Right lobe of liver (tissue), 6 donors: ENCODE measurements around the gene KIT. TPM values are rescaled to one million over a fixed set of nuclear protein-coding genes. Genes with fewer than 3 reads are reported as not detected.

Experiments
- ATAC-seq, 4 donors: fragments of 200-7000 bp; cut with Tn5 transposase; one replicate each; pipeline ENCODE4 v1.9.1; 2020; ENCODE audit warnings: mild to moderate bottlenecking in 4 of 4, moderate library complexity in 4 of 4
- DNase-seq, 3 donors: peaks; one replicate each; pipeline ENCODE4 v3.0.0-alpha.2; 2020
- H3K27ac ChIP-seq, 3 donors: fragments of 200-600 bp; one replicate each; pipeline ENCODE4 v1.8.0; 2022
- H3K27me3 ChIP-seq, 2 donors: fragments of 200-600 bp; one replicate each; pipeline ENCODE4 v1.8.0; 2022
- H3K36me3 ChIP-seq, 4 donors: fragments of 200-600 bp; sonication (generic) in 1 of 4; one replicate each; pipeline versions ENCODE4 v1.5.1 to v1.8.0; 2017 to 2022; ENCODE audit warnings: control low read depth in 1 of 4
- H3K4me1 ChIP-seq, 4 donors: fragments of 200-600 bp; sonication (generic) in 1 of 4; one replicate each; pipeline versions ENCODE4 v1.5.1 to v1.8.0; 2017 to 2022; ENCODE audit warnings: control low read depth in 1 of 4
- H3K4me3 ChIP-seq, 3 donors: fragments of 200-600 bp; one replicate each; pipeline ENCODE4 v1.8.0; 2022
- H3K9me3 ChIP-seq, 4 donors: fragments of 200-600 bp; sonication (generic) in 1 of 4; one replicate each; pipeline versions ENCODE4 v1.5.1 to v1.8.0; 2017 to 2022; ENCODE audit warnings: control low read depth in 1 of 4
- CTCF ChIP-seq, 4 donors: fragments of 200-600 bp in 3 of 4; fragments of 450-650 bp in 1 of 4; IDR thresholded peaks; one replicate each; pipeline versions ENCODE4 v1.5.1 to v1.8.0; 2016 to 2022; ENCODE audit warnings: antibody characterized with exemption in 4 of 4, mild to moderate bottlenecking in 2 of 4
- POLR2A ChIP-seq: fragments of 450-650 bp; IDR thresholded peaks from one replicate; pipeline ENCODE4 v1.6.1; 2017; ENCODE audit warnings: antibody characterized with exemption, mild to moderate bottlenecking
- WGBS: methylation state at CpG from one replicate; pipeline ENCODE4 v1.1.6; 2018; ENCODE audit warnings: low coverage, low lambda C conversion rate; ENCODE audit not compliant: insufficient coverage; ENCODE audit errors: missing lambda C conversion rate; 5-methylcytosine and 5-hydroxymethylcytosine counted together
- intact Hi-C, 2 donors: fragments of 100-400 bp; cut with DNase I; formaldehyde crosslinking; loops; one replicate each; pipeline versions ENCODE4 v1.11.2 to v1.14.1; 2022
- total RNA-seq, 6 experiments: library from RNA; depleted of rRNA in 2 of 6; stranded (reverse); fragments of >200 nt in 2 of 6; fragmentation: NEBNext Ultra II Directional in 3 of 6; extraction: Animal tissue kit (Norgen Biotek cat#: 25700) in 3 of 6; gene quantifications; one replicate each; pipeline versions ENCODE4 v1.1.0 to v1.2.4, GENCODE V29; 2016 to 2023
- donor health status: DM: no; HTN: yes; CAD: no.
- donor health status: DM: no; HTN: no; CAD: no.
- donor health status: DM: no; HTN: no; CAD: no.
- donor health status: DM: no; HTN: yes; CAD: no.
- donor health status: DM: no; HTN: yes; CAD: no.

KIT gene
- total RNA-seq, 6 experiments from 2014 or later = 0.19 to 1.6 (median 0.77) TPM

- intact Hi-C loops = no loop called here
- peaks cover 0 to 4% (median 0%) of the 10 kb centered on the region in 4 donors for H3K4me1 ChIP-seq
- no peaks in the 10 kb centered on the region for H3K9me3 ChIP-seq
- TF ChIP-seq CTCF (IDR thresholded peaks at IDR 0.05) = no peak
- TF ChIP-seq POLR2A = no peak
- no peaks in the 10 kb centered on the region for H3K36me3 ChIP-seq
- WGBS = 62% methylated on average over 3 of the region's 3 CpGs
- no peaks in the 10 kb centered on the region for H3K27me3 ChIP-seq
- no peak for DNase-seq
- no peak overlapping the region for H3K27ac ChIP-seq
- ATAC-seq = no peak
- H3K4me3 ChIP-seq = no peak overlapping the region
These were observed 72.8 kb downstream of the KIT start for GRCh38 chr4:54730581-54730980.

GRCh38 chr4:54731552-54731951 is 73.8 kb downstream of the KIT start:
- peaks cover 0 to 4% (median 0%) of the 10 kb centered on the region in 4 donors for H3K4me1 ChIP-seq
- intact Hi-C loops = no loop called here
- no peaks in the 10 kb centered on the region for H3K9me3 ChIP-seq
- no peak for TF ChIP-seq POLR2A
- no peak for TF ChIP-seq CTCF (IDR thresholded peaks at IDR 0.05)
- no peaks in the 10 kb centered on the region for H3K27me3 ChIP-seq
- no peak overlapping the region for H3K4me3 ChIP-seq
- 70% methylated on average over 3 of the region's 3 CpGs for WGBS
- H3K27ac ChIP-seq = no peak overlapping the region
- no peaks in the 10 kb centered on the region for H3K36me3 ChIP-seq
- ATAC-seq (peak; percentile 19 to 83 (median 47)), DNase-seq (no peak)

GRCh38 chr4:54731976-54732375 is 74.2 kb downstream of the KIT start:
- Histone ChIP-seq H3K9me3 (no peaks in the 10 kb centered on the region), H3K27ac (no peak overlapping the region), H3K4me1 (peaks cover 0 to 4% (median 0%) of the 10 kb centered on the region in 4 donors), H3K36me3 (no peaks in the 10 kb centered on the region), H3K4me3 (no peak overlapping the region), H3K27me3 (no peaks in the 10 kb centered on the region)
- DNase-seq (no peak), ATAC-seq (no peak)
- WGBS = 93% methylated on average over 1 of the region's 1 CpG
- TF ChIP-seq POLR2A (no peak), CTCF (IDR thresholded peaks at IDR 0.05) (no peak)
- intact Hi-C loops = no loop called here

- H3K4me1 ChIP-seq = no peaks in the 10 kb centered on the region
- no peaks in the 10 kb centered on the region for H3K36me3 ChIP-seq
- no peak for ATAC-seq
- intact Hi-C loops = no loop called here
- H3K27me3 ChIP-seq = no peaks in the 10 kb centered on the region
- DNase-seq = no peak
- WGBS = 67% methylated on average over 1 of the region's 1 CpG
- no peak overlapping the region for H3K27ac ChIP-seq
- no peak for TF ChIP-seq CTCF (IDR thresholded peaks at IDR 0.05)
- no peak for TF ChIP-seq POLR2A
- no peaks in the 10 kb centered on the region for H3K9me3 ChIP-seq
- no peak overlapping the region for H3K4me3 ChIP-seq
These were observed 79.7 kb downstream of the KIT start for GRCh38 chr4:54737421-54737820.

- no peaks in the 10 kb centered on the region for H3K4me1 ChIP-seq
- no peak for DNase-seq
- H3K27me3 ChIP-seq = no peaks in the 10 kb centered on the region
- 66% methylated on average over 3 of the region's 3 CpGs for WGBS
- no peaks in the 10 kb centered on the region for H3K36me3 ChIP-seq
- H3K27ac ChIP-seq = no peak overlapping the region
- intact Hi-C loops = no loop called here
- TF ChIP-seq POLR2A (no peak), CTCF (IDR thresholded peaks at IDR 0.05) (no peak)
- no peak for ATAC-seq
- no peaks in the 10 kb centered on the region for H3K9me3 ChIP-seq
- no peak overlapping the region for H3K4me3 ChIP-seq
These were observed 83.4 kb downstream of the KIT start for GRCh38 chr4:54741202-54741601.
